GM12872 (cell line): ENCODE results near the gene PTPN21.

Experiments
- TF ChIP-seq, protein P1 (sequence below): IDR thresholded peaks from 3 replicates; pipeline ENCODE4 v1.5.1; 2011; ENCODE audit warnings: low read depth, mild to moderate bottlenecking, low read length, moderate library complexity; ENCODE audit not compliant: insufficient read depth

The PTPN21 gene

DNA sequence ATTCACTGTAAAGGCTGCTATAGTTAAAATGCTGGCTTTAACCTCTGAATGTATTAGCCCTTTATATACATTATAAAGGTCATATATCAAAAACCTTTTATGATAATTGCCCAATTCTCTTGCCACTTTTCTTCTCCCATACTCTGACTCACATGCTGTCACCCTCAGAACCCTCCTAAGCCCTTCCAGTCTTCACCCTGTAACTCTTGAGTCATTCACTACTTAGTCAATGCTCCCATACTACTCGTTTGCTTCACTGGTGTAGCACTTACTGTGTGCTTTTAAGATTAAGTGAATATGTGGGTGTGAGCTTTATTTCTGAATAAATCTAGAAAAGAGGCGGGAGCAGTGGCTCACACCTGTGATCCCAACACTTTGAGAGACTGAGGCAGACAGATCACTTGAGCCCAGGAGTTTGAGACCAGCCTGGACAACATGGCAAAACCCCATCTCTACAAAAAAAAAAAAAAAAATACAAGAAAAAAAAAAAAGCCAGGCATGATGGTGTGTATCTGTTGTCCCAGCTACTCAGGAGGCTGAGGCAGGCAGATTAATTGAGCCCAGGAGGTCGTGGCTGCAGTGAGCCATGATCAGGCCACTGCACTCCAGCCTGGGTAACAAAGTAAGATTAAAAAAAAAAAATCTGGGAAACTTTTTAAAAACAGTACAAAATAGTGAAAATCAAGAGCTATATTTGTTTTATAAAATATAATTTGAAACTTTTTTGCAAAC, 131.7 kb downstream of the PTPN21 start:
- TF ChIP-seq, protein P1, sequence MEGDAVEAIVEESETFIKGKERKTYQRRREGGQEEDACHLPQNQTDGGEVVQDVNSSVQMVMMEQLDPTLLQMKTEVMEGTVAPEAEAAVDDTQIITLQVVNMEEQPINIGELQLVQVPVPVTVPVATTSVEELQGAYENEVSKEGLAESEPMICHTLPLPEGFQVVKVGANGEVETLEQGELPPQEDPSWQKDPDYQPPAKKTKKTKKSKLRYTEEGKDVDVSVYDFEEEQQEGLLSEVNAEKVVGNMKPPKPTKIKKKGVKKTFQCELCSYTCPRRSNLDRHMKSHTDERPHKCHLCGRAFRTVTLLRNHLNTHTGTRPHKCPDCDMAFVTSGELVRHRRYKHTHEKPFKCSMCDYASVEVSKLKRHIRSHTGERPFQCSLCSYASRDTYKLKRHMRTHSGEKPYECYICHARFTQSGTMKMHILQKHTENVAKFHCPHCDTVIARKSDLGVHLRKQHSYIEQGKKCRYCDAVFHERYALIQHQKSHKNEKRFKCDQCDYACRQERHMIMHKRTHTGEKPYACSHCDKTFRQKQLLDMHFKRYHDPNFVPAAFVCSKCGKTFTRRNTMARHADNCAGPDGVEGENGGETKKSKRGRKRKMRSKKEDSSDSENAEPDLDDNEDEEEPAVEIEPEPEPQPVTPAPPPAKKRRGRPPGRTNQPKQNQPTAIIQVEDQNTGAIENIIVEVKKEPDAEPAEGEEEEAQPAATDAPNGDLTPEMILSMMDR, result no peak

DNA sequence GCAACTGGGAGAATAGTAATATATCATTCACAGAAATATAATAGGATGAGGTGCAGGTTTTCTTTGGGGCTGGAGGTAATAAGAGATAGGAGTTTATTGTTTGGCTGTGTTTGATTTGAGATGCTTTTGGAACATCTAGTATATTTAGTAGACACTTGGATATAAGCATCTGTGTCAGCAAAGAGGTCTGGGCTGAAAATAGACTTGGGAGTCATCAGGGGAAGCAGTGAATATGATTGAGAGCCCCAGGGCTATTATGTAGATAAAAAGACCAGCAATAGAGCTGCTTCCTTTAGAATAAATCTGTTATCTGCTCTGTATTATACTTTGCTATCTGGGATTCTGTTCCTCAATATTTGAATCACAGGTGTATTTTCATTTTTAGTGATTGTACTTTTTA, 132.8 kb downstream of the PTPN21 start:
- TF ChIP-seq, protein P1, result no peak

DNA sequence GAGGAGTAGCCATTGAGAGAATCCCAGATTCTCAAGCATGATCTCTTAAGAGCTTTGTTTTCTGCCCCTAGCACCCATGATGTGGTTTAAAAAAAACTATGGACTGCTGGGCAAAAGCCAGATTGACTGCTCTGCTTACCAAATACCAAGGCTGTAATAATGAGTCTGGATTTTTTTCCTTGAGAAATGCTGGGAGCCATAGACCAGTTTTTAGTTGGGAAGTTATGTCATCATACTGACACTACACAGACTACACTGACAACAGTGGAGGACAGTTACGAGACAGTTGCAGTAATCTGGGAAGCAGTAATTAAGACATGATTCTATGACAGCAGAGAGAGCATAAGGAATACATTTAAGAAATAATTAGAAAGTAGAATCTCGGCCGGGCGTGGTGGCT, 133.5 kb downstream of the PTPN21 start:
- TF ChIP-seq, protein P1, result no peak

DNA sequence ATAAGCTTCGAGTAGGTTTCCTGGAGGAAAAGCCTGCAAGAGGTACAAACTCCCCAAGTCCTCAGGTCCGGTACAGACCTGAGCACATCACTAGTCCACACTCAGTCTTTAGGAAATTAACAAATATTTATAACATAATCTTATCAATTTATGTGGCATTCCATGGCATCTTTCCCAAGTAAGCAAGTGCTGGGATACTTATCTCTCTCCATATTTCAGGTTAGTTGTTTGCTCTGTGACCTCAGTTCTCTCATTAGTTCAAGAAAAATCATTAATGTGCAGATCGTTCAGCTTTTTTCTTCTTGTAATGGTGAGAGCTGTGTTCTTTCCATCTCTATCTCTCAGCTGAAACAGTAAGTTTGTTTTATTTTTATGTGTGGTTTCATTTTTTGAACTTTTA, 134.6 kb downstream of the PTPN21 start:
- TF ChIP-seq, protein P1, result no peak

DNA sequence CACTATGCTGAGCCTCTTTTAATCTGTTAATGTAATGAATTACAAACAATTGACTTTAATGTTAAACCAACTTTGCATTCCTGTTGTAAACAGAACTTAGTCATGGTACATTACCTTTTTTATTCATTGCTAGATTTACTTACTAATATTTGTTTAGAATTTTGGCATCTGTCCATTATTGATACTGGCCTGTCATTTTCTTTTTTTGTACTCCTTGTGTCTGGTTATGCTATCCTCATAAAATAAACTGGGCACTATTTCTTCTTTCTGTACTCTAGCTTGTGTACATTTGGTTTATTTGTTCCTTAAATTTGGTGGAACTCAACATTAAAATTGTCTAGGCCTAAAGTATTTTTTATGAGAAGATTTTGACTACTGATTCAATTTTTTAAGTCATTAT, 137.2 kb downstream of the PTPN21 start:
- TF ChIP-seq, protein P1, result no peak
